GM12873 (cell line): ENCODE data around the gene ZMYND11.
A peak's percentile ranks its signal among the peaks of the same experiment; 100 is the strongest.

Experiments used
- CTCF ChIP-seq: IDR thresholded peaks from 2 replicates; pipeline ENCODE4 v1.5.1; 2012; ENCODE audit warnings: low read depth, mild to moderate bottlenecking, moderate library complexity, low read length, control low read depth; ENCODE audit not compliant: insufficient read depth; ENCODE audit errors: missing control alignments

The ZMYND11 gene

GRCh38 chr10:224571-224970 lies 89.3 kb downstream of the ZMYND11 start:
- TF ChIP-seq CTCF: no peak

- TF ChIP-seq CTCF: no peak
These were observed 90.8 kb downstream of the ZMYND11 start for GRCh38 chr10:226018-226417.

GRCh38 chr10:227014-227413 lies 91.8 kb downstream of the ZMYND11 start:
- no peak for TF ChIP-seq CTCF

- no peak for TF ChIP-seq CTCF
These were observed 93.1 kb downstream of the ZMYND11 start for GRCh38 chr10:228366-228765.

GRCh38 chr10:230758-231157 lies 95.5 kb downstream of the ZMYND11 start:
- TF ChIP-seq CTCF: peak; percentile 46

GRCh38 chr10:232061-232460 lies 96.8 kb downstream of the ZMYND11 start:
- TF ChIP-seq CTCF: no peak

- no peak for TF ChIP-seq CTCF
These were observed 97.6 kb downstream of the ZMYND11 start for GRCh38 chr10:232878-233277.
